HL-60 (cell line): ENCODE results near the gene SSH2.

Experiments
- POLR2AphosphoS5 ChIP-seq: IDR thresholded peaks from 2 replicates; pipeline ENCODE4 v1.6.1; 2012; ENCODE audit warnings: low read depth
- TF ChIP-seq, protein P1 (sequence below): IDR thresholded peaks from one replicate; pipeline ENCODE4 v1.5.1; 2011; ENCODE audit warnings: low read length, control low read depth, inconsistent platforms; ENCODE audit not compliant: insufficient read depth
- TF ChIP-seq, protein P2 (sequence below): IDR thresholded peaks from 2 replicates; pipeline ENCODE4 v1.6.1; 2012; ENCODE audit warnings: low read depth; ENCODE audit not compliant: insufficient replicate concordance

DNA sequence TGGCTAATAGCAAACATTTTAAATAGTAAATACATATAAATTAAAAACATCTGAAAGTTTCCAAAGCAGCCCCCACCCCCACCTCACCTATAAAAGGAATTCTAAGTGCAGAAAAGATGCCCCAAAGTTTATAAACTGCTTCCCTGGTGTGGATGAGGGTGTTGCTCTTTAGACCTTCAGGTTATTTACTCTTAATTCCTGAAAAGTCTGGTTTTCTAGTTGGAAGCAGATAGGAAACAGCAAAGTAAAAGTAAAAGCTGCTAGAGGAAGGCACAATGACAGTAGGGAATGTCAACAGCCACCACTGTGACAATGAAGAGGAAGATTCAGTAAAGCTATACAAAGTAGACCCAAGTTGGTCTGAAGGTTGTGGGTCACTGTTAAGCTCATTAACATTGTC is 37.8 kb downstream of the SSH2 start:
- TF ChIP-seq, protein P1, sequence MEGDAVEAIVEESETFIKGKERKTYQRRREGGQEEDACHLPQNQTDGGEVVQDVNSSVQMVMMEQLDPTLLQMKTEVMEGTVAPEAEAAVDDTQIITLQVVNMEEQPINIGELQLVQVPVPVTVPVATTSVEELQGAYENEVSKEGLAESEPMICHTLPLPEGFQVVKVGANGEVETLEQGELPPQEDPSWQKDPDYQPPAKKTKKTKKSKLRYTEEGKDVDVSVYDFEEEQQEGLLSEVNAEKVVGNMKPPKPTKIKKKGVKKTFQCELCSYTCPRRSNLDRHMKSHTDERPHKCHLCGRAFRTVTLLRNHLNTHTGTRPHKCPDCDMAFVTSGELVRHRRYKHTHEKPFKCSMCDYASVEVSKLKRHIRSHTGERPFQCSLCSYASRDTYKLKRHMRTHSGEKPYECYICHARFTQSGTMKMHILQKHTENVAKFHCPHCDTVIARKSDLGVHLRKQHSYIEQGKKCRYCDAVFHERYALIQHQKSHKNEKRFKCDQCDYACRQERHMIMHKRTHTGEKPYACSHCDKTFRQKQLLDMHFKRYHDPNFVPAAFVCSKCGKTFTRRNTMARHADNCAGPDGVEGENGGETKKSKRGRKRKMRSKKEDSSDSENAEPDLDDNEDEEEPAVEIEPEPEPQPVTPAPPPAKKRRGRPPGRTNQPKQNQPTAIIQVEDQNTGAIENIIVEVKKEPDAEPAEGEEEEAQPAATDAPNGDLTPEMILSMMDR, result no peak
- no peak for TF ChIP-seq POLR2AphosphoS5
- TF ChIP-seq, protein P2, sequence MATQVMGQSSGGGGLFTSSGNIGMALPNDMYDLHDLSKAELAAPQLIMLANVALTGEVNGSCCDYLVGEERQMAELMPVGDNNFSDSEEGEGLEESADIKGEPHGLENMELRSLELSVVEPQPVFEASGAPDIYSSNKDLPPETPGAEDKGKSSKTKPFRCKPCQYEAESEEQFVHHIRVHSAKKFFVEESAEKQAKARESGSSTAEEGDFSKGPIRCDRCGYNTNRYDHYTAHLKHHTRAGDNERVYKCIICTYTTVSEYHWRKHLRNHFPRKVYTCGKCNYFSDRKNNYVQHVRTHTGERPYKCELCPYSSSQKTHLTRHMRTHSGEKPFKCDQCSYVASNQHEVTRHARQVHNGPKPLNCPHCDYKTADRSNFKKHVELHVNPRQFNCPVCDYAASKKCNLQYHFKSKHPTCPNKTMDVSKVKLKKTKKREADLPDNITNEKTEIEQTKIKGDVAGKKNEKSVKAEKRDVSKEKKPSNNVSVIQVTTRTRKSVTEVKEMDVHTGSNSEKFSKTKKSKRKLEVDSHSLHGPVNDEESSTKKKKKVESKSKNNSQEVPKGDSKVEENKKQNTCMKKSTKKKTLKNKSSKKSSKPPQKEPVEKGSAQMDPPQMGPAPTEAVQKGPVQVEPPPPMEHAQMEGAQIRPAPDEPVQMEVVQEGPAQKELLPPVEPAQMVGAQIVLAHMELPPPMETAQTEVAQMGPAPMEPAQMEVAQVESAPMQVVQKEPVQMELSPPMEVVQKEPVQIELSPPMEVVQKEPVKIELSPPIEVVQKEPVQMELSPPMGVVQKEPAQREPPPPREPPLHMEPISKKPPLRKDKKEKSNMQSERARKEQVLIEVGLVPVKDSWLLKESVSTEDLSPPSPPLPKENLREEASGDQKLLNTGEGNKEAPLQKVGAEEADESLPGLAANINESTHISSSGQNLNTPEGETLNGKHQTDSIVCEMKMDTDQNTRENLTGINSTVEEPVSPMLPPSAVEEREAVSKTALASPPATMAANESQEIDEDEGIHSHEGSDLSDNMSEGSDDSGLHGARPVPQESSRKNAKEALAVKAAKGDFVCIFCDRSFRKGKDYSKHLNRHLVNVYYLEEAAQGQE, result no peak
